Neural cell (in vitro differentiated cells): ENCODE measurements around the gene P2RX3. TPM values are rescaled to one million over a fixed set of nuclear protein-coding genes. Genes with fewer than 3 reads are reported as not detected.

Experiments used
- H2AFZ ChIP-seq: fragments of 200-600, 300-800 bp; sonication (generic), shearing (Covaris generic); 2 replicates; pipeline ENCODE4 v1.6.0; 2014; ENCODE audit warnings: low read depth, mild to moderate bottlenecking, antibody characterized with exemption, low read length, moderate library complexity
- H3F3A ChIP-seq: fragments of 200-600 bp; shearing (Covaris generic); 2 replicates; pipeline ENCODE4 v1.6.1; 2016; ENCODE audit warnings: mild to moderate bottlenecking, moderate library complexity, mixed read lengths, antibody characterized with exemption, low read length; ENCODE audit not compliant: insufficient read depth, poor library complexity, severe bottlenecking
- H3K27ac ChIP-seq: fragments of 200-600, 300-800 bp; sonication (generic), shearing (Covaris generic); 2 replicates; pipeline ENCODE4 v1.5.1; 2014; ENCODE audit warnings: mild to moderate bottlenecking, low read length, moderate library complexity
- H3K27me3 ChIP-seq: fragments of 300-800, 200-600 bp; sonication (generic), shearing (Covaris generic); 2 replicates; pipeline ENCODE4 v1.6.0; 2014; ENCODE audit warnings: mild to moderate bottlenecking, low read depth, low read length, moderate library complexity; ENCODE audit not compliant: insufficient read depth
- H3K36me3 ChIP-seq: fragments of 300-800, 200-600 bp; sonication (generic), shearing (Covaris generic); 2 replicates; pipeline ENCODE4 v1.5.1; 2014; ENCODE audit warnings: mild to moderate bottlenecking, antibody characterized with exemption, low read length, moderate library complexity; ENCODE audit not compliant: insufficient read depth
- H3K4me2 ChIP-seq: fragments of 300-800, 200-600 bp; sonication (generic), shearing (Covaris generic); 2 replicates; pipeline ENCODE4 v1.6.0; 2014; ENCODE audit warnings: mild to moderate bottlenecking, low read length
- H3K4me3 ChIP-seq: fragments of 300-800, 200-600 bp; sonication (generic), shearing (Covaris generic); 2 replicates; pipeline ENCODE4 v1.5.1; 2014; ENCODE audit warnings: mild to moderate bottlenecking, low read length, moderate library complexity
- H3K79me2 ChIP-seq: fragments of 200-600 bp; shearing (Covaris generic); replicated peaks from 2 replicates; pipeline ENCODE4 v1.6.0; 2014; ENCODE audit warnings: mild to moderate bottlenecking, low read length, moderate library complexity; ENCODE audit not compliant: insufficient read depth
- H3K9ac ChIP-seq: fragments of 300-800, 200-600 bp; sonication (generic), shearing (Covaris generic); 2 replicates; pipeline ENCODE4 v1.6.1; 2016; ENCODE audit warnings: mild to moderate bottlenecking, low read length, mixed read lengths
- H3K9me2 ChIP-seq: fragments of 200-600 bp; shearing (Covaris generic); 2 replicates; pipeline ENCODE4 v1.6.1; 2016; ENCODE audit warnings: mild to moderate bottlenecking, low read length, mixed read lengths; ENCODE audit not compliant: insufficient read depth
- H3K9me3 ChIP-seq: fragments of 200-600, 300-800 bp; sonication (generic), shearing (Covaris generic); 2 replicates; pipeline ENCODE4 v1.6.1; 2016; ENCODE audit warnings: mild to moderate bottlenecking, mixed run types, low read length, moderate library complexity, mixed read lengths
- H4K20me1 ChIP-seq: fragments of 200-600 bp; shearing (Covaris generic); 2 replicates; pipeline ENCODE4 v1.6.1; 2016; ENCODE audit warnings: mild to moderate bottlenecking, mixed run types; ENCODE audit not compliant: insufficient read depth
- EP300 ChIP-seq: fragments of 450-650 bp; conservative IDR thresholded peaks from 2 replicates; pipeline ENCODE4 v1.6.1; 2014; ENCODE audit warnings: antibody characterized with exemption, mild to moderate bottlenecking, moderate library complexity; ENCODE audit not compliant: poor library complexity, severe bottlenecking
- EZH2 ChIP-seq: fragments of 200-600, 300-800 bp; shearing (Covaris generic), sonication (generic); IDR thresholded peaks from 2 replicates; pipeline ENCODE4 v1.6.1; 2014; ENCODE audit warnings: antibody characterized with exemption, low read length, borderline replicate concordance, mild to moderate bottlenecking; ENCODE audit not compliant: insufficient read depth, poor library complexity, severe bottlenecking
- MXI1 ChIP-seq: fragments of 450-650 bp; conservative IDR thresholded peaks from 2 replicates; pipeline ENCODE4 v1.6.1; 2014; ENCODE audit warnings: antibody characterized with exemption, mild to moderate bottlenecking; ENCODE audit not compliant: poor library complexity, severe bottlenecking
- POLR2AphosphoS5 ChIP-seq: IDR thresholded peaks from 2 replicates; pipeline ENCODE4 v1.6.1; 2012
- RAD21 ChIP-seq: fragments of 450-650 bp; conservative IDR thresholded peaks from 2 replicates; pipeline ENCODE4 v1.6.1; 2014; ENCODE audit warnings: antibody characterized with exemption, mild to moderate bottlenecking, moderate library complexity
- SMC3 ChIP-seq: fragments of 450-650 bp; conservative IDR thresholded peaks from 2 replicates; pipeline ENCODE4 v1.6.1; 2014; ENCODE audit warnings: antibody characterized with exemption, mild to moderate bottlenecking, moderate library complexity; ENCODE audit not compliant: poor library complexity
- TAF1 ChIP-seq: IDR thresholded peaks from 2 replicates; pipeline ENCODE4 v1.6.1; 2012; ENCODE audit warnings: low read depth
- polyA plus RNA-seq: library from polyadenylated mRNA; depleted of rRNA; stranded (reverse); fragments of >200 nt; gene quantifications from 2 replicates; pipeline ENCODE4 v1.2.3, GENCODE V29; 2014
- TF ChIP-seq, protein P1 (sequence below): IDR thresholded peaks from 2 replicates; pipeline ENCODE4 v1.6.1; 2012; ENCODE audit warnings: borderline replicate concordance
- TF ChIP-seq, protein P2 (sequence below): fragments of 450-650 bp; IDR thresholded peaks from 2 replicates; pipeline ENCODE4 v1.5.1; 2014; ENCODE audit warnings: antibody characterized with exemption, mild to moderate bottlenecking, moderate library complexity; ENCODE audit not compliant: poor library complexity, severe bottlenecking

The P2RX3 gene
- polyA plus RNA-seq, 1 donor from 2014 or later: not detected

GRCh38 chr11:57290288-57290687, 47.9 kb upstream of the P2RX3 start:
- no peak overlapping the region for H3K4me2 ChIP-seq

GRCh38 chr11:57294225-57295131, 43.7 kb upstream of the P2RX3 start:
- Histone ChIP-seq H3K36me3 (peaks cover 6% of the 10 kb centered on the region), H3K9me2 (no peaks in the 10 kb centered on the region), H3K27ac (no peak overlapping the region), H4K20me1 (no peaks in the 10 kb centered on the region), H2AFZ (no peak overlapping the region), H3K9me3 (no peaks in the 10 kb centered on the region), H3K4me2 (no peak overlapping the region), H3K9ac (no peak overlapping the region), H3K4me3 (no peak overlapping the region), H3K27me3 (no peaks in the 10 kb centered on the region), H3K79me2 (no peaks in the 10 kb centered on the region), H3F3A (no peaks in the 10 kb centered on the region)
- TF ChIP-seq RAD21: no peak
- no peak for TF ChIP-seq TAF1
- no peak for TF ChIP-seq MXI1
- TF ChIP-seq, protein P1, sequence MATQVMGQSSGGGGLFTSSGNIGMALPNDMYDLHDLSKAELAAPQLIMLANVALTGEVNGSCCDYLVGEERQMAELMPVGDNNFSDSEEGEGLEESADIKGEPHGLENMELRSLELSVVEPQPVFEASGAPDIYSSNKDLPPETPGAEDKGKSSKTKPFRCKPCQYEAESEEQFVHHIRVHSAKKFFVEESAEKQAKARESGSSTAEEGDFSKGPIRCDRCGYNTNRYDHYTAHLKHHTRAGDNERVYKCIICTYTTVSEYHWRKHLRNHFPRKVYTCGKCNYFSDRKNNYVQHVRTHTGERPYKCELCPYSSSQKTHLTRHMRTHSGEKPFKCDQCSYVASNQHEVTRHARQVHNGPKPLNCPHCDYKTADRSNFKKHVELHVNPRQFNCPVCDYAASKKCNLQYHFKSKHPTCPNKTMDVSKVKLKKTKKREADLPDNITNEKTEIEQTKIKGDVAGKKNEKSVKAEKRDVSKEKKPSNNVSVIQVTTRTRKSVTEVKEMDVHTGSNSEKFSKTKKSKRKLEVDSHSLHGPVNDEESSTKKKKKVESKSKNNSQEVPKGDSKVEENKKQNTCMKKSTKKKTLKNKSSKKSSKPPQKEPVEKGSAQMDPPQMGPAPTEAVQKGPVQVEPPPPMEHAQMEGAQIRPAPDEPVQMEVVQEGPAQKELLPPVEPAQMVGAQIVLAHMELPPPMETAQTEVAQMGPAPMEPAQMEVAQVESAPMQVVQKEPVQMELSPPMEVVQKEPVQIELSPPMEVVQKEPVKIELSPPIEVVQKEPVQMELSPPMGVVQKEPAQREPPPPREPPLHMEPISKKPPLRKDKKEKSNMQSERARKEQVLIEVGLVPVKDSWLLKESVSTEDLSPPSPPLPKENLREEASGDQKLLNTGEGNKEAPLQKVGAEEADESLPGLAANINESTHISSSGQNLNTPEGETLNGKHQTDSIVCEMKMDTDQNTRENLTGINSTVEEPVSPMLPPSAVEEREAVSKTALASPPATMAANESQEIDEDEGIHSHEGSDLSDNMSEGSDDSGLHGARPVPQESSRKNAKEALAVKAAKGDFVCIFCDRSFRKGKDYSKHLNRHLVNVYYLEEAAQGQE: no peak
- TF ChIP-seq, protein P2, sequence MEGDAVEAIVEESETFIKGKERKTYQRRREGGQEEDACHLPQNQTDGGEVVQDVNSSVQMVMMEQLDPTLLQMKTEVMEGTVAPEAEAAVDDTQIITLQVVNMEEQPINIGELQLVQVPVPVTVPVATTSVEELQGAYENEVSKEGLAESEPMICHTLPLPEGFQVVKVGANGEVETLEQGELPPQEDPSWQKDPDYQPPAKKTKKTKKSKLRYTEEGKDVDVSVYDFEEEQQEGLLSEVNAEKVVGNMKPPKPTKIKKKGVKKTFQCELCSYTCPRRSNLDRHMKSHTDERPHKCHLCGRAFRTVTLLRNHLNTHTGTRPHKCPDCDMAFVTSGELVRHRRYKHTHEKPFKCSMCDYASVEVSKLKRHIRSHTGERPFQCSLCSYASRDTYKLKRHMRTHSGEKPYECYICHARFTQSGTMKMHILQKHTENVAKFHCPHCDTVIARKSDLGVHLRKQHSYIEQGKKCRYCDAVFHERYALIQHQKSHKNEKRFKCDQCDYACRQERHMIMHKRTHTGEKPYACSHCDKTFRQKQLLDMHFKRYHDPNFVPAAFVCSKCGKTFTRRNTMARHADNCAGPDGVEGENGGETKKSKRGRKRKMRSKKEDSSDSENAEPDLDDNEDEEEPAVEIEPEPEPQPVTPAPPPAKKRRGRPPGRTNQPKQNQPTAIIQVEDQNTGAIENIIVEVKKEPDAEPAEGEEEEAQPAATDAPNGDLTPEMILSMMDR: no peak
- TF ChIP-seq SMC3: no peak
- no peak for TF ChIP-seq POLR2AphosphoS5
- TF ChIP-seq EZH2: no peak
- TF ChIP-seq EP300: no peak

More at GRCh38 chr11:57290288-57290687, 47.9 kb upstream of the P2RX3 start:
- no peaks in the 10 kb centered on the region for H3K36me3 ChIP-seq
- TF ChIP-seq POLR2AphosphoS5 (no peak), SMC3 (no peak), EP300 (no peak), MXI1 (no peak), EZH2 (no peak), RAD21 (no peak), TAF1 (no peak)
- TF ChIP-seq, protein P2: no peak
- TF ChIP-seq, protein P1: no peak
- no peaks in the 10 kb centered on the region for H3K9me2 ChIP-seq
- no peaks in the 10 kb centered on the region for H3K9me3 ChIP-seq
- H4K20me1 ChIP-seq: no peaks in the 10 kb centered on the region
- H3F3A ChIP-seq: no peaks in the 10 kb centered on the region
- no peaks in the 10 kb centered on the region for H3K27me3 ChIP-seq
- no peak overlapping the region for H2AFZ ChIP-seq
- no peak overlapping the region for H3K9ac ChIP-seq
- H3K79me2 ChIP-seq: no peaks in the 10 kb centered on the region
- no peak overlapping the region for H3K27ac ChIP-seq
- no peak overlapping the region for H3K4me3 ChIP-seq
